Measurements from ENCODE around the gene FOXF1. TPM values are rescaled to one million over a fixed set of nuclear protein-coding genes. Genes with fewer than 3 reads are reported as not detected.

Gene FOXF1
- total and polyA plus RNA-seq, 7 donors: 2.5 to 74.2 (median 44.6) TPM

GRCh38 chr16:86499440-86499786 lies 10.9 kb upstream of the FOXF1 start:
- intact Hi-C loops (cut with DNase I): loop anchor here (2.0 to 5.0 kb wide), 2 partner anchors 71 to 192 kb away; no protein-coding TSS in a partner anchor
- peaks cover 0 to 83% (median 56%) of the 10 kb centered on the region in 4 donors for H3K4me1 ChIP-seq
- H3K9me3 ChIP-seq: no peaks in the 10 kb centered on the region
- H3K36me3 ChIP-seq: no peaks in the 10 kb centered on the region
- WGBS, 2 donors: 18 to 21% methylated on average over 4 of the region's 4 CpGs
- DNase-seq: no peak
- peaks cover 0 to 31% (median 0%) of the 10 kb centered on the region in 3 donors for H3K27me3 ChIP-seq
- peak overlapping the region; percentile 99 to 100 (median 99) for H3K27ac ChIP-seq
- TF ChIP-seq EP300 (IDR thresholded peaks at IDR 0.05): no peak
- no peak for TF ChIP-seq CTCF (IDR thresholded peaks at IDR 0.05)
- no peak for TF ChIP-seq POLR2A (IDR thresholded peaks at IDR 0.05)
- TF ChIP-seq POLR2AphosphoS5 (IDR thresholded peaks at IDR 0.05): no peak
- H3K4me3 ChIP-seq: peak overlapping the region; percentile 65 to 84 (median 68)

- 9 to 16% methylated on average over 16 of the region's 16 CpGs for WGBS, 2 donors
- intact Hi-C loops (cut with DNase I): loop anchor here (2.0 to 5.0 kb wide), 2 partner anchors 71 to 193 kb away; no protein-coding TSS in a partner anchor
- Histone ChIP-seq H3K4me3 (peak overlapping the region; percentile 15 to 84 (median 66)), H3K27me3 (peaks cover 0 to 31% (median 2%) of the 10 kb centered on the region in 3 donors), H3K4me1 (peaks cover 0 to 83% (median 49%) of the 10 kb centered on the region in 4 donors), H3K36me3 (no peaks in the 10 kb centered on the region), H3K9me3 (no peaks in the 10 kb centered on the region), H3K27ac (peak overlapping the region; percentile 99 to 100 (median 99))
- no peak for TF ChIP-seq CTCF (IDR thresholded peaks at IDR 0.05)
- peak in 2 of 4 donors; percentile 67 to 76 for TF ChIP-seq EP300 (IDR thresholded peaks at IDR 0.05)
- TF ChIP-seq POLR2A (IDR thresholded peaks at IDR 0.05): no peak
- TF ChIP-seq POLR2AphosphoS5 (IDR thresholded peaks at IDR 0.05): peak; percentile 26 to 72 (median 62)
- peak; percentile 83 for DNase-seq
Measured at GRCh38 chr16:86499889-86500707, 10.2 kb upstream of the FOXF1 start.

- 9 to 17% methylated on average over 13 of the region's 13 CpGs for WGBS, 2 donors
- peaks cover 0 to 31% (median 4%) of the 10 kb centered on the region in 3 donors for H3K27me3 ChIP-seq
Measured at GRCh38 chr16:86500708-86501510, 9.4 kb upstream of the FOXF1 start.

More at GRCh38 chr16:86500708-86501510, 9.4 kb upstream of the FOXF1 start:
- Histone ChIP-seq H3K4me3 (peak overlapping the region in 3 of 4 donors; percentile 65 to 84 (median 81)), H3K27ac (peak overlapping the region; percentile 99 to 100 (median 99)), H3K4me1 (peaks cover 0 to 87% (median 47%) of the 10 kb centered on the region in 4 donors), H3K9me3 (no peaks in the 10 kb centered on the region), H3K36me3 (no peaks in the 10 kb centered on the region)
- DNase-seq: peak; percentile 68
- intact Hi-C loops (cut with DNase I): no loop called here
- TF ChIP-seq CTCF (IDR thresholded peaks at IDR 0.05): no peak
- no peak for TF ChIP-seq EP300 (IDR thresholded peaks at IDR 0.05)
- no peak for TF ChIP-seq POLR2AphosphoS5 (IDR thresholded peaks at IDR 0.05)
- no peak for TF ChIP-seq POLR2A (IDR thresholded peaks at IDR 0.05)
